DOHH2 (cell line): ENCODE data around the gene COMMD4.

ENCODE experiments used
- H3F3A ChIP-seq: fragments of 200-600 bp; sonication (generic), shearing (Covaris generic); 2 replicates; pipeline ENCODE4 v1.6.0; 2016; ENCODE audit warnings: antibody characterized with exemption, mild to moderate bottlenecking; ENCODE audit not compliant: control insufficient read depth, insufficient read depth
- H3K27ac ChIP-seq: fragments of 200-600 bp; sonication (generic); 2 replicates; pipeline ENCODE4 v1.5.1; 2014; ENCODE audit warnings: low read depth, mild to moderate bottlenecking, low read length, moderate library complexity
- H3K27me3 ChIP-seq: fragments of 200-600 bp; sonication (generic); 2 replicates; pipeline ENCODE4 v1.6.1; 2014; ENCODE audit warnings: mild to moderate bottlenecking, low read length, mixed read lengths; ENCODE audit not compliant: control insufficient read depth
- H3K36me3 ChIP-seq: fragments of 200-600 bp; sonication (generic); 2 replicates; pipeline ENCODE4 v1.6.1; 2014; ENCODE audit warnings: mild to moderate bottlenecking, low read length, moderate library complexity, mixed read lengths; ENCODE audit not compliant: control insufficient read depth
- H3K4me1 ChIP-seq: fragments of 200-600 bp; sonication (generic); 2 replicates; pipeline ENCODE4 v1.6.1; 2014; ENCODE audit warnings: mild to moderate bottlenecking, low read length, mixed read lengths; ENCODE audit not compliant: control insufficient read depth
- H3K4me2 ChIP-seq: fragments of 200-600 bp; sonication (generic); 2 replicates; pipeline ENCODE4 v1.6.0; 2014; ENCODE audit warnings: mild to moderate bottlenecking, low read length, moderate library complexity
- H3K4me3 ChIP-seq: fragments of 200-600 bp; sonication (generic); 2 replicates; pipeline ENCODE4 v1.5.1; 2014; ENCODE audit warnings: mild to moderate bottlenecking, low read length, mixed read lengths
- H3K79me2 ChIP-seq: fragments of 200-600 bp; sonication (generic); 2 replicates; pipeline ENCODE4 v1.6.1; 2014; ENCODE audit warnings: mild to moderate bottlenecking, low read length, mixed read lengths; ENCODE audit not compliant: control insufficient read depth
- H3K9me2 ChIP-seq: fragments of 200-600 bp; sonication (generic); replicated peaks from 2 replicates; pipeline ENCODE4 v1.6.1; 2014; ENCODE audit warnings: mild to moderate bottlenecking, low read length, mixed read lengths; ENCODE audit not compliant: control insufficient read depth
- H3K9me3 ChIP-seq: fragments of 200-600 bp; sonication (generic); 2 replicates; pipeline ENCODE4 v1.6.1; 2014; ENCODE audit warnings: antibody characterized with exemption, low read length, mixed read lengths; ENCODE audit not compliant: control insufficient read depth, insufficient read depth
- H4K20me1 ChIP-seq: fragments of 200-600 bp; sonication (generic); 2 replicates; pipeline ENCODE4 v1.6.0; 2014; ENCODE audit warnings: low read depth, mild to moderate bottlenecking, antibody characterized with exemption, low read length, moderate library complexity; ENCODE audit not compliant: control insufficient read depth, insufficient read depth
- EZH2phosphoT487 ChIP-seq: fragments of 200-600 bp; sonication (generic); IDR thresholded peaks from 2 replicates; pipeline ENCODE4 v1.6.1; 2017; ENCODE audit warnings: borderline replicate concordance, mild to moderate bottlenecking, antibody characterized with exemption, low read length, moderate library complexity, mixed read lengths
- TF ChIP-seq, protein P1 (sequence below): fragments of 200-600 bp; sonication (generic); IDR thresholded peaks from one replicate; pipeline ENCODE4 v1.5.1; 2014; ENCODE audit warnings: antibody characterized with exemption, mild to moderate bottlenecking, low read depth, low read length; ENCODE audit not compliant: poor library complexity, severe bottlenecking

Gene COMMD4

DNA sequence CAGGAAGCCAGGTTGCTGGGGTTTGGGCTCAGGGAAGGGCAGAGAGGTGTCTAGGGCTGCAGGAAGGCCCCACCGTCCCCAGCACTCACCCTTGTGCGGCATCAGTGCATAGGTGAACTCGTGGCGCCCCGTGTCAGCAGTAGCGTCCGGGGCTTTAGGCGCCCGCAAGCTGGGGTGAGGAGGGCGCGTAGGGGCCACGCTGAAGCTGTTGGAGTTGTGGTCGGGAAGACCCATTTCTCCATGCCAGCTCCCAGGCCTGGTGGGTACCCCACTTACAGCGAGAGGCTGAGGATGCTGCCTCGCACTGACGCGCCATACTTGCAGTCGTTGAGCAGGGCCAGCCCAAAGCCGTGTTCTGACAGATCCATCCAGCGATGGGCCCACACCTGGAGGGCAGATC is 20.7 kb downstream of the COMMD4 start:
- Histone ChIP-seq H3F3A (no peaks in the 10 kb centered on the region), H3K4me2 (no peak overlapping the region), H3K9me2 (no peaks in the 10 kb centered on the region), H3K9me3 (no peaks in the 10 kb centered on the region), H3K4me3 (no peak overlapping the region), H4K20me1 (no peaks in the 10 kb centered on the region), H3K4me1 (no peaks in the 10 kb centered on the region), H3K27me3 (no peaks in the 10 kb centered on the region), H3K36me3 (peaks cover 49% of the 10 kb centered on the region), H3K27ac (no peak overlapping the region), H3K79me2 (no peaks in the 10 kb centered on the region)
- no peak for TF ChIP-seq EZH2phosphoT487
- TF ChIP-seq, protein P1, sequence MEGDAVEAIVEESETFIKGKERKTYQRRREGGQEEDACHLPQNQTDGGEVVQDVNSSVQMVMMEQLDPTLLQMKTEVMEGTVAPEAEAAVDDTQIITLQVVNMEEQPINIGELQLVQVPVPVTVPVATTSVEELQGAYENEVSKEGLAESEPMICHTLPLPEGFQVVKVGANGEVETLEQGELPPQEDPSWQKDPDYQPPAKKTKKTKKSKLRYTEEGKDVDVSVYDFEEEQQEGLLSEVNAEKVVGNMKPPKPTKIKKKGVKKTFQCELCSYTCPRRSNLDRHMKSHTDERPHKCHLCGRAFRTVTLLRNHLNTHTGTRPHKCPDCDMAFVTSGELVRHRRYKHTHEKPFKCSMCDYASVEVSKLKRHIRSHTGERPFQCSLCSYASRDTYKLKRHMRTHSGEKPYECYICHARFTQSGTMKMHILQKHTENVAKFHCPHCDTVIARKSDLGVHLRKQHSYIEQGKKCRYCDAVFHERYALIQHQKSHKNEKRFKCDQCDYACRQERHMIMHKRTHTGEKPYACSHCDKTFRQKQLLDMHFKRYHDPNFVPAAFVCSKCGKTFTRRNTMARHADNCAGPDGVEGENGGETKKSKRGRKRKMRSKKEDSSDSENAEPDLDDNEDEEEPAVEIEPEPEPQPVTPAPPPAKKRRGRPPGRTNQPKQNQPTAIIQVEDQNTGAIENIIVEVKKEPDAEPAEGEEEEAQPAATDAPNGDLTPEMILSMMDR: no peak

DNA sequence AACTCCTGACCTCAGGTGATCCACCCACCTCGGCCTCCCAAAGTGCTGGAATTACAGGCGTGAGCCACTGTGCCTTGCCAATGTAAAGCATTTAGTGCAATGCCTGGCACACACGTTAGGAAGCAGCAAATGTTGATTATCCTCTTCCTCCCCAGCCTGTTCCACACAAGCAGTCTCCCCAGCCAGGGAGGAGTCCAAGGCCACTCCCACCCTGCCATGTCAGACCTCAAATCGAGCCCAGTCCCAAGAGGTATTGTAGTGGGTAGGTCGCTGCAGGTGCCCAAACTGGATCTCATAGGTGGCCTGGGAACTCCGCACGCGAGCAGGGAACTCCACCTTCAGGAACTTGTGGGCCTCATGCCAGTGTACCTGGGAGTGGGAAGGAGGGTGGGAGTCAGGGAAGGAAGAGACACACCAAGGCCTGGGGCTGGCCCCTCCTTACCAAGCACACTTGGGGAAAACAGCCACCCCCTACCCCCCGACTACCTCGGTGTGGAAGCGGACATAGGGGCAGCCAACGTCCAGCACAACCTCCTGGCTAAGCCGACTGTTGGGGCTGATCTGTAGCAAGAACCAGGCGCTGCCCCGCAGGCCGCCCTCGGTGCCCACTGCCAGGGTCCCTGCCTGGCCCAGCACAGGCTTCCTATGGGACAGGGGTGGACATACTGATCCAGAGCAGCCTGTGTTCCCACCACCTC is 22.3 kb downstream of the COMMD4 start:
- H3F3A ChIP-seq: no peaks in the 10 kb centered on the region
- H3K36me3 ChIP-seq: peaks cover 34% of the 10 kb centered on the region
- no peak for TF ChIP-seq EZH2phosphoT487
- TF ChIP-seq, protein P1: no peak
- H3K4me2 ChIP-seq: no peak overlapping the region
- H3K4me3 ChIP-seq: no peak overlapping the region
- H3K9me3 ChIP-seq: no peaks in the 10 kb centered on the region
- no peaks in the 10 kb centered on the region for H3K79me2 ChIP-seq
- no peaks in the 10 kb centered on the region for H3K9me2 ChIP-seq
- no peaks in the 10 kb centered on the region; the same call in 1 of the 2 replicates for H4K20me1 ChIP-seq
- H3K4me1 ChIP-seq: peaks cover 7% of the 10 kb centered on the region
- H3K27ac ChIP-seq: no peak overlapping the region
- H3K27me3 ChIP-seq: no peaks in the 10 kb centered on the region

DNA sequence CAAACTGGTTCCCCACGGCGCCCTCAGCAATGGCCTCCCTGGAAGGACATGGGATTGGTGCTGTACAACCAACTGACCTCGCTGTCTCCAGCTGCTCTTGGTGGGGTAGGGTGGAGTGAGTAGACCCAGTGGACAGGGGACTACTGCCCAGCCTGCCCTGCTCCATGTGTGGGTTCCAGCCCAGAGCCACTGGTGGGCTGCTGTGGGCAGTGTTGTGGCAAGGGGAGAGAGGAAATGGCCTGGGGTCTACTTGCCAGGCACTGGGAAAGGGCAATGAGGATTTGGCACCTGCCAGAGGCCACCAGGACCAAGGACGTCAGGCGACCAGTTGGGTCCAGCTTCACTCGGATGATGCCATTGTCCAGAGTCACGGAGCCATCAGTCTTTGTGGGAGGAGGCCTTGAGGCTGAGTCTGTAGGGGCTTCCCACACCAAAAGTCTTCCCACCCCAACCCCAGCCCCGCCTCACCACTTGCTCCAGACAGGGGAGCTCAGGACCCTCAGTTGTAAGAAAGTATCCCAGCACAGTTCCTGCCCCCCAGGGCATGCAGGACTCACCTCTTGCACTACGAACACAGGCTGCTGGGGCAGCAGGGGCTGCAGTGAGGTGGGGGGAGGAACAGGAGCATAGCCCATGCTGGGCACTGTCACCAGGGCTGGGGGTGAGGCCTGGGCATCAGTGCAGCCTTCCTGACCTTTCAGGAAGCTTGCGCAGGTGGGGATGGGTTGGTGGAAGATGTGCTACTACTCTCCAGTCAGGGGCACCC is 23.1 kb downstream of the COMMD4 start:
- no peaks in the 10 kb centered on the region for H3K9me3 ChIP-seq
- H3K79me2 ChIP-seq: no peaks in the 10 kb centered on the region
- no peak overlapping the region for H3K4me2 ChIP-seq
- peaks cover 8% of the 10 kb centered on the region for H3K4me1 ChIP-seq
- H3K4me3 ChIP-seq: no peak overlapping the region
- no peaks in the 10 kb centered on the region; the same call in 1 of the 2 replicates for H4K20me1 ChIP-seq
- H3F3A ChIP-seq: no peaks in the 10 kb centered on the region
- H3K9me2 ChIP-seq: no peaks in the 10 kb centered on the region
- no peak for TF ChIP-seq EZH2phosphoT487
- TF ChIP-seq, protein P1: no peak
- no peaks in the 10 kb centered on the region for H3K27me3 ChIP-seq
- H3K27ac ChIP-seq: no peak overlapping the region
- H3K36me3 ChIP-seq: peaks cover 26% of the 10 kb centered on the region
